HG03521 (cell line): ENCODE data around the gene MPDZ.

Source experiments
- ATAC-seq: cut with Tn5 transposase; IDR thresholded peaks from one replicate; pipeline ENCODE4 v1.9.1; 2021; ENCODE audit warnings: mild to moderate bottlenecking, moderate library complexity; ENCODE audit not compliant: unreplicated experiment

Gene MPDZ

GRCh38 chr9:13088720-13089427 is 190.6 kb downstream of the MPDZ start:
- ATAC-seq: peak; percentile 67

GRCh38 chr9:13083963-13084528 is 195.4 kb downstream of the MPDZ start:
- no peak for ATAC-seq

GRCh38 chr9:13083366-13083765 is 196.1 kb downstream of the MPDZ start:
- no peak for ATAC-seq

GRCh38 chr9:13082796-13083195 is 196.7 kb downstream of the MPDZ start:
- no peak for ATAC-seq

- ATAC-seq: no peak
Observed at GRCh38 chr9:13078164-13078563, 201.3 kb downstream of the MPDZ start.

GRCh38 chr9:13076616-13077015 is 202.9 kb downstream of the MPDZ start:
- ATAC-seq: no peak

GRCh38 chr9:13071921-13072320 is 207.6 kb downstream of the MPDZ start:
- ATAC-seq: no peak

- ATAC-seq: no peak
Observed at GRCh38 chr9:13070612-13071595, 208.6 kb downstream of the MPDZ start.

- no peak for ATAC-seq
Observed at GRCh38 chr9:13069498-13069897, 210.0 kb downstream of the MPDZ start.

GRCh38 chr9:13064676-13065075 is 214.8 kb downstream of the MPDZ start:
- ATAC-seq: no peak

GRCh38 chr9:13063880-13064459 is 215.5 kb downstream of the MPDZ start:
- ATAC-seq: no peak

GRCh38 chr9:13061390-13061789 is 218.1 kb downstream of the MPDZ start:
- no peak for ATAC-seq
